ENCODE data around the gene ZBED4. TPM values are rescaled to one million over a fixed set of nuclear protein-coding genes. Genes with fewer than 3 reads are reported as not detected.

Gene ZBED4
- total RNA-seq, 1 experiment from 2014 or later, result 29.2 TPM

DNA sequence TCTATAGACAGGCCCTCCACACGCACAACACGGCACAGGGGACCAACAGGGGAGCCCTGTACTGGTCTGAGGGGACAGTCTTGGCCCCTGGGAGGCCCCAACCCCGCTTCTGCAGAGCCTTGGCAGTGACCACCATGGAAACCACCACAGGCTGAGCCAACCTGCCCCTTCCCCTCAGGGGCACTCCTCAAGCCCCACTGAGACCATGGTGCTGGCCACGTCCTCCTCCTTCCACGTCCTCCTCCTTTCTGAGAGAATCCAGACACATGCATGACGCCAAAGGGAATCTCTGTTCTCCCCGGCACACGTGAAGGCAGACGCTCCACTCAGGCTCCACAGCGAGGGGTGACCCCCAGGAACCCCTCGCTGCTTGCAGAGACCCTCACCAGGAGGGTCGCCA is 28.7 kb upstream of the ZBED4 start:
- Mint-ChIP-seq H3K9me3 (peaks cover 7% of the 10 kb centered on the region), H3K36me3 (peaks cover 58% of the 10 kb centered on the region), H3K4me1 (peaks cover 19% of the 10 kb centered on the region), H3K4me3 (peak overlapping the region; percentile 16), H3K27ac (peak overlapping the region; percentile 86), H3K27me3 (ENCODE audit: low read depth) (peaks cover 11% of the 10 kb centered on the region)
- POLR2A ChIA-PET, result no interaction called here
- DNase-seq (ENCODE audit: low spot score) (no peak), ATAC-seq (no peak)
- TF ChIP-seq, protein P1, sequence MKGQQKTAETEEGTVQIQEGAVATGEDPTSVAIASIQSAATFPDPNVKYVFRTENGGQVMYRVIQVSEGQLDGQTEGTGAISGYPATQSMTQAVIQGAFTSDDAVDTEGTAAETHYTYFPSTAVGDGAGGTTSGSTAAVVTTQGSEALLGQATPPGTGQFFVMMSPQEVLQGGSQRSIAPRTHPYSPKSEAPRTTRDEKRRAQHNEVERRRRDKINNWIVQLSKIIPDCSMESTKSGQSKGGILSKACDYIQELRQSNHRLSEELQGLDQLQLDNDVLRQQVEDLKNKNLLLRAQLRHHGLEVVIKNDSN (CRISPR knock-in tag; IDR thresholded peaks at IDR 0.05), result no peak
- TF ChIP-seq, protein P2, sequence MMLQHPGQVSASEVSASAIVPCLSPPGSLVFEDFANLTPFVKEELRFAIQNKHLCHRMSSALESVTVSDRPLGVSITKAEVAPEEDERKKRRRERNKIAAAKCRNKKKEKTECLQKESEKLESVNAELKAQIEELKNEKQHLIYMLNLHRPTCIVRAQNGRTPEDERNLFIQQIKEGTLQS (CRISPR knock-in tag; conservative IDR thresholded peaks at IDR 0.05), result no peak
- TF ChIP-seq ESRRA (CRISPR knock-in tag; IDR thresholded peaks at IDR 0.05; ENCODE audit: borderline replicate concordance) (no peak), ZNF263 (CRISPR knock-in tag; IDR thresholded peaks at IDR 0.05; ENCODE audit: low read depth) (no peak), ZNF232 (CRISPR knock-in tag; IDR thresholded peaks at IDR 0.05) (no peak)
- CTCF ChIA-PET, result no interaction called here

DNA sequence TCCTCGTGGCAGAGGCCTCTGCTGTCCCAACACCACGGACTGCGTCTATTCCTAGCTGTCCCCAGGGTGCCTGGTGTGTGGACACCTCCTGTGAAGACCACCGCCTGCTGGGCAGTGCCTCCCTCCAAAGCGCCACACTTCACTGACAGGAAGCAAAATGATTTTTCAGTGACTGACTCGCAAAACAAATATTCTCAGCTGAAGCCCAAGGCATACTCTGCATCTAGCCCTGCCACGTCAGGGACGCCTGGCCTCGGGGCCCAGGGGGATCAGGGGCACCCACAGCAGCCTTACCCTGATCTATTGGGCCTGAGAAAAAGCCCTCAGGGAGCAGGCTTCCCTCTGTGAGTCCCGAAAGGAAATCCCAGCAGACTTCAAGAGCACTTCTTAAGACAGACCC is 28.2 kb upstream of the ZBED4 start:
- no peak for DNase-seq (ENCODE audit: low spot score)
- ChIA-PET CTCF (no interaction called here), POLR2A (no interaction called here)
- Mint-ChIP-seq H3K9me3 (peaks cover 11% of the 10 kb centered on the region), H3K4me3 (peak overlapping the region; percentile 80), H3K4me1 (peaks cover 19% of the 10 kb centered on the region), H3K36me3 (peaks cover 57% of the 10 kb centered on the region), H3K27me3 (ENCODE audit: low read depth) (peaks cover 16% of the 10 kb centered on the region), H3K27ac (peak overlapping the region; percentile 86)
- TF ChIP-seq IRF2 (CRISPR knock-in tag; IDR thresholded peaks at IDR 0.05; ENCODE audit: borderline replicate concordance, low read depth) (no peak), JAZF1 (CRISPR knock-in tag; IDR thresholded peaks at IDR 0.05) (no peak), NFATC4 (CRISPR knock-in tag; IDR thresholded peaks at IDR 0.05) (no peak), ZNF416 (CRISPR knock-in tag; IDR thresholded peaks at IDR 0.05) (no peak), RELA (CRISPR knock-in tag; IDR thresholded peaks at IDR 0.05; ENCODE audit: borderline replicate concordance) (no peak), ATF1 (CRISPR knock-in tag; IDR thresholded peaks at IDR 0.05) (no peak), ZNF423 (CRISPR knock-in tag; IDR thresholded peaks at IDR 0.05) (no peak), SP1 (CRISPR knock-in tag; conservative IDR thresholded peaks at IDR 0.05) (no peak)
- TF ChIP-seq, protein P3, sequence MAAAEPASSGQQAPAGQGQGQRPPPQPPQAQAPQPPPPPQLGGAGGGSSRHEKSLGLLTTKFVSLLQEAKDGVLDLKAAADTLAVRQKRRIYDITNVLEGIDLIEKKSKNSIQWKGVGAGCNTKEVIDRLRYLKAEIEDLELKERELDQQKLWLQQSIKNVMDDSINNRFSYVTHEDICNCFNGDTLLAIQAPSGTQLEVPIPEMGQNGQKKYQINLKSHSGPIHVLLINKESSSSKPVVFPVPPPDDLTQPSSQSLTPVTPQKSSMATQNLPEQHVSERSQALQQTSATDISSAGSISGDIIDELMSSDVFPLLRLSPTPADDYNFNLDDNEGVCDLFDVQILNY (CRISPR knock-in tag; IDR thresholded peaks at IDR 0.05), result no peak
- TF ChIP-seq, protein P4, sequence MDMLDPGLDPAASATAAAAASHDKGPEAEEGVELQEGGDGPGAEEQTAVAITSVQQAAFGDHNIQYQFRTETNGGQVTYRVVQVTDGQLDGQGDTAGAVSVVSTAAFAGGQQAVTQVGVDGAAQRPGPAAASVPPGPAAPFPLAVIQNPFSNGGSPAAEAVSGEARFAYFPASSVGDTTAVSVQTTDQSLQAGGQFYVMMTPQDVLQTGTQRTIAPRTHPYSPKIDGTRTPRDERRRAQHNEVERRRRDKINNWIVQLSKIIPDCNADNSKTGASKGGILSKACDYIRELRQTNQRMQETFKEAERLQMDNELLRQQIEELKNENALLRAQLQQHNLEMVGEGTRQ (CRISPR knock-in tag; IDR thresholded peaks at IDR 0.05), result no peak
- TF ChIP-seq, protein P5, sequence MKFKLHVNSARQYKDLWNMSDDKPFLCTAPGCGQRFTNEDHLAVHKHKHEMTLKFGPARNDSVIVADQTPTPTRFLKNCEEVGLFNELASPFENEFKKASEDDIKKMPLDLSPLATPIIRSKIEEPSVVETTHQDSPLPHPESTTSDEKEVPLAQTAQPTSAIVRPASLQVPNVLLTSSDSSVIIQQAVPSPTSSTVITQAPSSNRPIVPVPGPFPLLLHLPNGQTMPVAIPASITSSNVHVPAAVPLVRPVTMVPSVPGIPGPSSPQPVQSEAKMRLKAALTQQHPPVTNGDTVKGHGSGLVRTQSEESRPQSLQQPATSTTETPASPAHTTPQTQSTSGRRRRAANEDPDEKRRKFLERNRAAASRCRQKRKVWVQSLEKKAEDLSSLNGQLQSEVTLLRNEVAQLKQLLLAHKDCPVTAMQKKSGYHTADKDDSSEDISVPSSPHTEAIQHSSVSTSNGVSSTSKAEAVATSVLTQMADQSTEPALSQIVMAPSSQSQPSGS (CRISPR knock-in tag; IDR thresholded peaks at IDR 0.05; ENCODE audit: borderline replicate concordance, low read depth), result no peak
- TF ChIP-seq, protein P6, sequence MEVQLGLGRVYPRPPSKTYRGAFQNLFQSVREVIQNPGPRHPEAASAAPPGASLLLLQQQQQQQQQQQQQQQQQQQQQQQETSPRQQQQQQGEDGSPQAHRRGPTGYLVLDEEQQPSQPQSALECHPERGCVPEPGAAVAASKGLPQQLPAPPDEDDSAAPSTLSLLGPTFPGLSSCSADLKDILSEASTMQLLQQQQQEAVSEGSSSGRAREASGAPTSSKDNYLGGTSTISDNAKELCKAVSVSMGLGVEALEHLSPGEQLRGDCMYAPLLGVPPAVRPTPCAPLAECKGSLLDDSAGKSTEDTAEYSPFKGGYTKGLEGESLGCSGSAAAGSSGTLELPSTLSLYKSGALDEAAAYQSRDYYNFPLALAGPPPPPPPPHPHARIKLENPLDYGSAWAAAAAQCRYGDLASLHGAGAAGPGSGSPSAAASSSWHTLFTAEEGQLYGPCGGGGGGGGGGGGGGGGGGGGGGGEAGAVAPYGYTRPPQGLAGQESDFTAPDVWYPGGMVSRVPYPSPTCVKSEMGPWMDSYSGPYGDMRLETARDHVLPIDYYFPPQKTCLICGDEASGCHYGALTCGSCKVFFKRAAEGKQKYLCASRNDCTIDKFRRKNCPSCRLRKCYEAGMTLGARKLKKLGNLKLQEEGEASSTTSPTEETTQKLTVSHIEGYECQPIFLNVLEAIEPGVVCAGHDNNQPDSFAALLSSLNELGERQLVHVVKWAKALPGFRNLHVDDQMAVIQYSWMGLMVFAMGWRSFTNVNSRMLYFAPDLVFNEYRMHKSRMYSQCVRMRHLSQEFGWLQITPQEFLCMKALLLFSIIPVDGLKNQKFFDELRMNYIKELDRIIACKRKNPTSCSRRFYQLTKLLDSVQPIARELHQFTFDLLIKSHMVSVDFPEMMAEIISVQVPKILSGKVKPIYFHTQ (CRISPR knock-in tag; IDR thresholded peaks at IDR 0.05), result no peak
- TF ChIP-seq, protein P7, sequence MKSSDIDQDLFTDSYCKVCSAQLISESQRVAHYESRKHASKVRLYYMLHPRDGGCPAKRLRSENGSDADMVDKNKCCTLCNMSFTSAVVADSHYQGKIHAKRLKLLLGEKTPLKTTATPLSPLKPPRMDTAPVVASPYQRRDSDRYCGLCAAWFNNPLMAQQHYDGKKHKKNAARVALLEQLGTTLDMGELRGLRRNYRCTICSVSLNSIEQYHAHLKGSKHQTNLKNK (CRISPR knock-in tag; IDR thresholded peaks at IDR 0.05), result no peak
- TF ChIP-seq, protein P8, sequence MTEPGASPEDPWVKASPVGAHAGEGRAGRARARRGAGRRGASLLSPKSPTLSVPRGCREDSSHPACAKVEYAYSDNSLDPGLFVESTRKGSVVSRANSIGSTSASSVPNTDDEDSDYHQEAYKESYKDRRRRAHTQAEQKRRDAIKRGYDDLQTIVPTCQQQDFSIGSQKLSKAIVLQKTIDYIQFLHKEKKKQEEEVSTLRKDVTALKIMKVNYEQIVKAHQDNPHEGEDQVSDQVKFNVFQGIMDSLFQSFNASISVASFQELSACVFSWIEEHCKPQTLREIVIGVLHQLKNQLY (CRISPR knock-in tag; IDR thresholded peaks at IDR 0.05), result no peak
- TF ChIP-seq, protein P2 (CRISPR knock-in tag; conservative IDR thresholded peaks at IDR 0.05), result no peak
- TF ChIP-seq, protein P9, sequence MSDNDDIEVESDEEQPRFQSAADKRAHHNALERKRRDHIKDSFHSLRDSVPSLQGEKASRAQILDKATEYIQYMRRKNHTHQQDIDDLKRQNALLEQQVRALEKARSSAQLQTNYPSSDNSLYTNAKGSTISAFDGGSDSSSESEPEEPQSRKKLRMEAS (CRISPR knock-in tag; IDR thresholded peaks at IDR 0.05), result no peak
- no peak for ATAC-seq
